GM19193 (cell line): Measurements from ENCODE around the gene SPEF1.

Experiments
- POLR2A ChIP-seq: IDR thresholded peaks from 4 replicates; pipeline ENCODE4 v1.6.1; 2011; ENCODE audit not compliant: insufficient read depth, insufficient read length; ENCODE audit errors: extremely low read depth

SPEF1 gene

GRCh38 chr20:3797592-3798372 lies 16.5 kb upstream of the SPEF1 start:
- no peak for TF ChIP-seq POLR2A

GRCh38 chr20:3797226-3797545 lies 15.9 kb upstream of the SPEF1 start:
- TF ChIP-seq POLR2A, result no peak

- TF ChIP-seq POLR2A, result no peak
Measured at GRCh38 chr20:3796477-3797225, 15.4 kb upstream of the SPEF1 start.

GRCh38 chr20:3795511-3796468 lies 14.5 kb upstream of the SPEF1 start, which contains the start of gene CDC25B:
TSS of gene CDC25B (plus strand) at chr20:3796310. CDS start at chr20:3796532, 222 bp downstream.
- peak; percentile 66 for TF ChIP-seq POLR2A

GRCh38 chr20:3794701-3795420 lies 13.6 kb upstream of the SPEF1 start:
- no peak for TF ChIP-seq POLR2A

GRCh38 chr20:3788685-3789155 lies 7.5 kb upstream of the SPEF1 start:
- no peak for TF ChIP-seq POLR2A

- TF ChIP-seq POLR2A, result no peak
Measured at GRCh38 chr20:3787324-3788014, 6.2 kb upstream of the SPEF1 start.

- peak; percentile 28 for TF ChIP-seq POLR2A
Measured at GRCh38 chr20:3786665-3787323, 5.5 kb upstream of the SPEF1 start, which contains the start of gene CENPB. TSS of gene CENPB (minus strand) at chr20:3786740. CDS start at chr20:3786483, 257 bp downstream.

- peak; percentile 8 for TF ChIP-seq POLR2A
Measured at GRCh38 chr20:3786126-3786484, 4.9 kb upstream of the SPEF1 start.

GRCh38 chr20:3785240-3786125 lies 4.2 kb upstream of the SPEF1 start:
- no peak for TF ChIP-seq POLR2A

- no peak for TF ChIP-seq POLR2A
Measured at GRCh38 chr20:3784863-3785239, 3.6 kb upstream of the SPEF1 start.

- TF ChIP-seq POLR2A, result no peak
Measured at GRCh38 chr20:3784216-3784853, 3.1 kb upstream of the SPEF1 start.
